GM12873 (cell line): ENCODE data around the gene BTK.

Experiments
- TF ChIP-seq, protein P1 (sequence below): IDR thresholded peaks from 2 replicates; pipeline ENCODE4 v1.5.1; 2012; ENCODE audit warnings: low read depth, mild to moderate bottlenecking, moderate library complexity, low read length, control low read depth; ENCODE audit not compliant: insufficient read depth; ENCODE audit errors: missing control alignments

The BTK gene

GRCh38 chrX:101385795-101386541, at the start of gene BTK:
BTK (minus strand) TSS chrX:101386191; CDS start chrX:101375284, 10,907 bp downstream.
- TF ChIP-seq, protein P1, sequence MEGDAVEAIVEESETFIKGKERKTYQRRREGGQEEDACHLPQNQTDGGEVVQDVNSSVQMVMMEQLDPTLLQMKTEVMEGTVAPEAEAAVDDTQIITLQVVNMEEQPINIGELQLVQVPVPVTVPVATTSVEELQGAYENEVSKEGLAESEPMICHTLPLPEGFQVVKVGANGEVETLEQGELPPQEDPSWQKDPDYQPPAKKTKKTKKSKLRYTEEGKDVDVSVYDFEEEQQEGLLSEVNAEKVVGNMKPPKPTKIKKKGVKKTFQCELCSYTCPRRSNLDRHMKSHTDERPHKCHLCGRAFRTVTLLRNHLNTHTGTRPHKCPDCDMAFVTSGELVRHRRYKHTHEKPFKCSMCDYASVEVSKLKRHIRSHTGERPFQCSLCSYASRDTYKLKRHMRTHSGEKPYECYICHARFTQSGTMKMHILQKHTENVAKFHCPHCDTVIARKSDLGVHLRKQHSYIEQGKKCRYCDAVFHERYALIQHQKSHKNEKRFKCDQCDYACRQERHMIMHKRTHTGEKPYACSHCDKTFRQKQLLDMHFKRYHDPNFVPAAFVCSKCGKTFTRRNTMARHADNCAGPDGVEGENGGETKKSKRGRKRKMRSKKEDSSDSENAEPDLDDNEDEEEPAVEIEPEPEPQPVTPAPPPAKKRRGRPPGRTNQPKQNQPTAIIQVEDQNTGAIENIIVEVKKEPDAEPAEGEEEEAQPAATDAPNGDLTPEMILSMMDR = no peak

- TF ChIP-seq, protein P1 = no peak
Observed at GRCh38 chrX:101430457-101431078, 44.6 kb upstream of the BTK start.

- TF ChIP-seq, protein P1 = no peak
Observed at GRCh38 chrX:101429934-101430333, 43.9 kb upstream of the BTK start.

DNA sequence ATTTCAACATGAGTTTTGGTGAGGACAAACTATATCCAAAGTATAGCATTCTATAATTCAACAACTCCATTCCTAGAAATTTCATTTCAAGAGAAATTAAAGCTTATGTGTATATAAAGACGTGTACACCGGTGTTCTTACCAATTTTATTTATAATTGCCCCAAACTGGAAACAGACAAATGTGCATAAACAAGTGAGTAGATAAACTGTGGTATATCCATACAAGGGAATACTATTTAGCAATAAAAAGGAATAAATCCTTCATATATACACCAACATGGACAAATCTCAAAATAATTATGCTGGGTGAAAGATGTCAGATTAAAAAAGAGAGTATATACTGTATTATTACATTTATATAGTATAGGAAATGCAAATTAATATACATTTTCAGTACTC, 42.0 kb upstream of the BTK start:
- TF ChIP-seq, protein P1 = no peak

DNA sequence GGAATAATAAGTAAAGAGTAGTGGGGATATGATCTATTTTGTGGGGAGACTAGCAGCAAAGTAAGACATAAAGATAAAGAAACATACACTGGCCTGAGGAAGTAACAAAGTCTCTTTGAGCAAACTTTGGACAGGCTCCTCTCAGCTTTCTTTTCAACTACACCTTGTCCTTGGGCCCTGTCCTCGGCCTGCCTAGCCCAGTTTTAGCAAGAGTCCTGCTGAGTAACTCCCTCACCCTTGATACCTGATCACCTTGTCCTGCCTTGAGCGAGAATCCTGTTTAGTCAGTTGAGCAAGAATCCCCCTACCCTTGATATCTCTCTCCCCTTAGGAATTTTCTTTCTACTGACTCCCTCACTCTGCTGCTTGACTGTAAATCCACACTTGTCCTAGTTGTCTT, 33.5 kb upstream of the BTK start:
- TF ChIP-seq, protein P1 = no peak

DNA sequence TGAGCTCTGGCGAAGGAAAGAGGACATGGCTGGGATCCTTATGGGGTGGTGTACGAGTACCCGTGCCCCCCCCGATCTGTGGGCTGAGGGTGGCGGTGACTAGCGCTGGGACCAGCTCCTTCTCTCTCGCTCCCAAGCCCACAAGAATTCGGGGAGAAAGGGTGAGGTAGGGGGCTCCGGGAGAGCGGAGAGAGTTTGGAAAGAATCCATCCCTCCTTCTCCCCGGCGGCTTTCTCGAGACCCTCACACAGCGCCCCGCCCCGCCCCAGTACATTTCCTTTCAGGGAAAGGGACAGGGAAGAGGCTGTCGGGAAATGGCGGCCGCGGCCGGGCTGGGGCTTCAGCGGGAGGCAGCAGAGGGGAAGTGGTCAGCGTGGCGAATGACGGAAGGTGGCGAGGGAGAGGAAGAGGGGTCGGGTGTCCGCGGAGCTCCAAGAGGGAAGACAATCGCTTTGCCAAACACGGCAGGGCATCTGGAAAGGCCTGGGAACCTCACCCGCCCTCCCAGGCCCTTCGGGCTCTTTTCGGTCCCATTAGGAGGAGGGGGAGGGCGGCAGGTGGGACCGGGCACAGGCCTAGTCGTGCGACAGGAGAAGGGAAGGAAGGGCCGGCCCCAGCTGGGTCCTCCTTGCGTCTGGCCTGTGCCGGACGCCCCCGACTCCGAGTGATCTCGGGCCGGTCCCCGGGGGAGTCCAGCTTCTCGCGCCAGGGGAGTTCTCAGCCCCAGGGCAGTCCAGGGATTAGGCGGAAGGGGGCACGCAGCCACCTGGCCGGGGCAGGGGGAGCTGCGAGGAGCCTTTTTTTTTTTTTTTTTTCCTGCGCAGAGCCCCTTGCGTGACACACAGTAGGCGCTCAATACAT, 32.2 kb upstream of the BTK start:
- TF ChIP-seq, protein P1 = no peak

GRCh38 chrX:101417190-101417589, 31.2 kb upstream of the BTK start:
- TF ChIP-seq, protein P1 = no peak
